ENCODE measurements around the gene ZBTB43. TPM values are rescaled to one million over a fixed set of nuclear protein-coding genes. Genes with fewer than 3 reads are reported as not detected.

ZBTB43 gene
- total RNA-seq, 1 donor from 2014 or later = 21.8 TPM

- Mint-ChIP-seq H3K27ac (no peak overlapping the region), H3K36me3 (ENCODE audit: insufficient read depth) (no peaks in the 10 kb centered on the region), H3K27me3 (peaks cover 19% of the 10 kb centered on the region), H3K4me1 (ENCODE audit: low read depth) (no peaks in the 10 kb centered on the region), H3K4me3 (ENCODE audit: low read depth) (no peak overlapping the region), H3K9me3 (ENCODE audit: low read depth) (no peaks in the 10 kb centered on the region)
- no peak for DNase-seq (ENCODE audit: low spot score, unreplicated experiment)
- TF ChIP-seq CTCF (IDR thresholded peaks at IDR 0.05; ENCODE audit: unreplicated experiment) = no peak
Measured at GRCh38 chr9:126849591-126850225, 44.9 kb downstream of the ZBTB43 start.

- no peak for TF ChIP-seq CTCF (IDR thresholded peaks at IDR 0.05; ENCODE audit: unreplicated experiment)
- H3K27ac Mint-ChIP-seq = no peak overlapping the region
Measured at GRCh38 chr9:126851286-126851880, 46.5 kb downstream of the ZBTB43 start.

GRCh38 chr9:126852086-126852688 is 47.3 kb downstream of the ZBTB43 start:
- no peaks in the 10 kb centered on the region for H3K36me3 Mint-ChIP-seq (ENCODE audit: insufficient read depth)
- H3K9me3 Mint-ChIP-seq (ENCODE audit: low read depth) = no peaks in the 10 kb centered on the region
- H3K27ac Mint-ChIP-seq = no peak overlapping the region
- no peak overlapping the region for H3K4me3 Mint-ChIP-seq (ENCODE audit: low read depth)
- H3K27me3 Mint-ChIP-seq = peaks cover 34% of the 10 kb centered on the region
- no peak for DNase-seq (ENCODE audit: low spot score, unreplicated experiment)
- no peak for TF ChIP-seq CTCF (IDR thresholded peaks at IDR 0.05; ENCODE audit: unreplicated experiment)
- no peaks in the 10 kb centered on the region for H3K4me1 Mint-ChIP-seq (ENCODE audit: low read depth)

More at GRCh38 chr9:126851286-126851880, 46.5 kb downstream of the ZBTB43 start:
- no peaks in the 10 kb centered on the region for H3K9me3 Mint-ChIP-seq (ENCODE audit: low read depth)
- no peaks in the 10 kb centered on the region for H3K36me3 Mint-ChIP-seq (ENCODE audit: insufficient read depth)
- H3K27me3 Mint-ChIP-seq = peaks cover 31% of the 10 kb centered on the region
- no peaks in the 10 kb centered on the region for H3K4me1 Mint-ChIP-seq (ENCODE audit: low read depth)
- DNase-seq (ENCODE audit: low spot score, unreplicated experiment) = no peak
- no peak overlapping the region for H3K4me3 Mint-ChIP-seq (ENCODE audit: low read depth)

- no peaks in the 10 kb centered on the region for H3K4me1 Mint-ChIP-seq (ENCODE audit: low read depth)
- no peaks in the 10 kb centered on the region for H3K36me3 Mint-ChIP-seq (ENCODE audit: insufficient read depth)
- TF ChIP-seq CTCF (IDR thresholded peaks at IDR 0.05; ENCODE audit: unreplicated experiment) = no peak
- H3K27ac Mint-ChIP-seq = no peak overlapping the region
- H3K4me3 Mint-ChIP-seq (ENCODE audit: low read depth) = no peak overlapping the region
- DNase-seq (ENCODE audit: low spot score, unreplicated experiment) = no peak
- peaks cover 43% of the 10 kb centered on the region for H3K27me3 Mint-ChIP-seq
- H3K9me3 Mint-ChIP-seq (ENCODE audit: low read depth) = no peaks in the 10 kb centered on the region
Measured at GRCh38 chr9:126853667-126854066, 48.8 kb downstream of the ZBTB43 start.

GRCh38 chr9:126854734-126855133 is 49.9 kb downstream of the ZBTB43 start:
- Mint-ChIP-seq H3K4me1 (ENCODE audit: low read depth) (no peaks in the 10 kb centered on the region), H3K27me3 (peaks cover 46% of the 10 kb centered on the region), H3K36me3 (ENCODE audit: insufficient read depth) (no peaks in the 10 kb centered on the region), H3K27ac (no peak overlapping the region), H3K9me3 (ENCODE audit: low read depth) (no peaks in the 10 kb centered on the region), H3K4me3 (ENCODE audit: low read depth) (no peak overlapping the region)
- TF ChIP-seq CTCF (IDR thresholded peaks at IDR 0.05; ENCODE audit: unreplicated experiment) = no peak
- DNase-seq (ENCODE audit: low spot score, unreplicated experiment) = no peak

Data from progenitor cell of endocrine pancreas (in vitro differentiated cells).